Astrocyte (in vitro differentiated cells and primary cell): Measurements from ENCODE around the gene ALOXE3.

Experiments
- EZH2 ChIP-seq: IDR thresholded peaks from 2 replicates; pipeline ENCODE4 v1.6.1; 2012; ENCODE audit warnings: mild to moderate bottlenecking, low read length, inconsistent platforms; ENCODE audit not compliant: insufficient read depth
- TF ChIP-seq, protein P1 (sequence below): IDR thresholded peaks from 2 replicates; pipeline ENCODE4 v1.5.1; 2011; ENCODE audit warnings: low read depth, mild to moderate bottlenecking, inconsistent platforms, low read length, moderate library complexity; ENCODE audit not compliant: insufficient read depth

DNA sequence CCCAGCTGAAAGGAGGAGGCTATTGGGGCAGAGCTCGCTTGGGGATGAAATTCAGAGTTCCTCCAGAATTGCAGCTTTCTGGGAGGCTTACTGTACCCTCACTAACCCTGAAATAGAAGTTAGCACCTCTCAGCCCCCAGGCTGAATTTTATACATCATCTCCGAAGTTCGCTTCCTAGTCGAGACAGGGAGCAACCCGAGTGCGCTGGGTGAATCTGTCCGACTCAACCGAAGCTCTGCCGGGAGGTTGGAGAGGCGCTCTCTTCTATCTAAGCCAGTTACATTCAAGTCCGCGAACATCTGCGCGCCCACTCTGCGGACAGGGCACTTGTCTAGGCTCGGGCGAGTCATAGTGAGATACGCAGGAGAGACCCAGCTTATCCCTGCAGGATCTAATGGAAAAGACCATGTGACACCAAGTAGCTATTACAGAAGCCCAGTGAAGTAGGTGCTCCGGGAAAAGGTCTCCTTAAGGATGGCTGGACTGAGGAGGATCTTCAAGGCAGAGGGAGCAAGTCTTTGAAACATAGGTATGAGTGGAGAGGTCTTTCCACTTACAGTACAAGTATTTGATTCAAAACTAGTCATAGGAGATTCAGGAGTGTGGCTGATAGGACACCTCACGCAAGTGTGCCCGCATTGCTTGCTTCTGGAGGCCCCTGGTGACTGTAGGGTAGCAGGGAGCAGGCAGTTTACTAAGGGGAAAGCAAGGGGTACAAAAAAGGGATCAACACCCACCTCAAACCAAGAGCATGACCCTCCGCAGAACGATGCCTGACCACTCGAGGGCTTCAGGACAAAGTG is 6.2 kb upstream of the ALOXE3 start:
- TF ChIP-seq, protein P1, sequence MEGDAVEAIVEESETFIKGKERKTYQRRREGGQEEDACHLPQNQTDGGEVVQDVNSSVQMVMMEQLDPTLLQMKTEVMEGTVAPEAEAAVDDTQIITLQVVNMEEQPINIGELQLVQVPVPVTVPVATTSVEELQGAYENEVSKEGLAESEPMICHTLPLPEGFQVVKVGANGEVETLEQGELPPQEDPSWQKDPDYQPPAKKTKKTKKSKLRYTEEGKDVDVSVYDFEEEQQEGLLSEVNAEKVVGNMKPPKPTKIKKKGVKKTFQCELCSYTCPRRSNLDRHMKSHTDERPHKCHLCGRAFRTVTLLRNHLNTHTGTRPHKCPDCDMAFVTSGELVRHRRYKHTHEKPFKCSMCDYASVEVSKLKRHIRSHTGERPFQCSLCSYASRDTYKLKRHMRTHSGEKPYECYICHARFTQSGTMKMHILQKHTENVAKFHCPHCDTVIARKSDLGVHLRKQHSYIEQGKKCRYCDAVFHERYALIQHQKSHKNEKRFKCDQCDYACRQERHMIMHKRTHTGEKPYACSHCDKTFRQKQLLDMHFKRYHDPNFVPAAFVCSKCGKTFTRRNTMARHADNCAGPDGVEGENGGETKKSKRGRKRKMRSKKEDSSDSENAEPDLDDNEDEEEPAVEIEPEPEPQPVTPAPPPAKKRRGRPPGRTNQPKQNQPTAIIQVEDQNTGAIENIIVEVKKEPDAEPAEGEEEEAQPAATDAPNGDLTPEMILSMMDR, result no peak
- TF ChIP-seq EZH2, result no peak
